ENCODE results near the gene GUCA1C.

Gene GUCA1C

DNA sequence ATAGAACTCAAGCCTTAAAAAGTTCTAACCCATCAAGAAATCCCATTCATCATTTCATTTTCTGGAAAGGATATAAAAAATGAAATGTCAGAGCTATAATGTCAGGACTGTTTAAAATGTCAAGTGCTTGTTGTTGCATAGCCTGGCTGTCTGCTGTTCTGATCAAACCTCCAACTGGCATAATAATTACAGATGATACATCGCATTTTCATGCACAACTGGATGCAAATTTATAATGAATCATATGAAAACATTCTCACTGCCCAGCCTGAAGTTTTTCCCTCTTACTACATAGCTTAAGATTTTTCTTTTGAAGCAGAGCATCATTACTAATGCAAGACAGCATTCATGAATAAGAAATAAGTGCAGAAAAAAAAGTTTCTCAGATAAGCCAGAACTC lies 46.5 kb downstream of the GUCA1C start:
- DNase-seq: no peak

DNA sequence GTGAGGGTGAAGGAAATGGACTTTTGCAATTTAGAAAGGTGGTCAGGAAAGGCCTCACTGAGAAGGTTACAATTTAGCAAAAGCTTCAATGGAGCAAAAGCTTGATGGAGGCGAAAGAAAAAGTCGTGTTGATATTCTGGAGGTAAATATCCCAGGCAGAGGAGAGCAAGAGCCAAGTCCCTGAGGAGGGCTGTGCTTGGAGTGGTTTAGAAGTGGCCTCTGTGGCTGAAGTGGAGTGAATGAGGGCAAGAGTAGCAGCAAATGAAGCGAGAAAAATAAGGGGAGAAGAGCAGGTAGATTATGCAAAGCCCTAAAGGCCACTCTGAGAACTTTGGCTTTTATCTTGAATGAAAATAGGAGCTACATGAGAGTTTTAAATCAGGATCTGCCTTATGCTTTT lies 54.1 kb downstream of the GUCA1C start:
- peak; percentile 73 for DNase-seq

DNA sequence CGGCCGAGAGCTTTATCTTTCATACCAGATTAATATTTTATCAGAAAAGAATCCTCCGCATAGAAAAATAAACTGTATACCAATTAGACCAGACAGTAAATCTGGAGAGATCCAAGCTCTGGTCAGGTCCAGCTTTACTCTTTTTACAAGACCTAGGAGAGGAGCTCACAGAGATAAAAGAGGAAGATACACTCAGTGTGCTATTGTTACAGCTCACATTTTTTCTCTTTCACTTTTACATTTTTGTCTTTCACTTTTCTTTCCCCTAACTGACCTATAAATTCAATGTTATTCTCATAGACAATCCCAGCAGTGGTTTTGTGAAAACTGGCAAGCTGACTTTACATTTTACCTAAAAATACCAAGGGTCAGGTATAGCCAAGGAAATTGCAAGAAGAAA lies 55.8 kb downstream of the GUCA1C start:
- DNase-seq: no peak

DNA sequence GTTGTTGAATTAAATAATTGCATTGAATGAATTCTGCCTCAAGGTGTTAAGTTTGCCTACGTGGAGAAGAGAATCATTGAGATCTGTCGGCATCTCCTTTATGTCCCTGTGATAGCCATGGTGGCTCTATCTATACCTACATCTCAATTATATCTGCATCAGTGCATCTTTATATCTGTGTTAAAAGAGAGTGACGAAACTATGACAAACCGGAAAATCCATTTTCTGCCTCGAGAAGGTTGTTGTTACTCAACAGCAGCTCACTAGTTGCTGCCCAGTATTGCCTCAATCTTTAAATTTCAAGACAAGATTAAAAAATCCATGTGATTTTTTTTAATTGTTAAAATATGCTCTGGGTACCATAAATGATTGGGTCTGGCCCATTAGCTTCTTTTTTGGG lies 58.7 kb downstream of the GUCA1C start:
- no peak for DNase-seq

DNA sequence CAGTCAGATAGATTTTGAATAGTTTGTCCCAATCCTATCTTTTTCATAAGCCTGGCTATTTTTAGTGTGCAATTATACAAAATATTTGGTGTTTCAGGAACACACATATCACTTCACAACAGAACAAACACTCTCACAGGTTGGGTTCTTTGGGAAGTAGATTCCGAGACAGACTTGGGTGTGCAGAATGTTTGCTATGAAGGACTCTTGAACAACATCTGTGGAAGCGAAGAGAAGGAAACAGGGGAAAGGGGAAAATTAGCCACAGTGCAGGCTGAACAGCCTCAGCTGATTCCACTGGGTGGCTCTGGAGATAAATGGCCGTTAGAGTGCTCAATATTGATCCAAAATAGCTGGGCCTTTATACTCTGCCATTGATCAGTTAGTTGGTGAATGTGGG lies 61.8 kb downstream of the GUCA1C start:
- DNase-seq: no peak

DNA sequence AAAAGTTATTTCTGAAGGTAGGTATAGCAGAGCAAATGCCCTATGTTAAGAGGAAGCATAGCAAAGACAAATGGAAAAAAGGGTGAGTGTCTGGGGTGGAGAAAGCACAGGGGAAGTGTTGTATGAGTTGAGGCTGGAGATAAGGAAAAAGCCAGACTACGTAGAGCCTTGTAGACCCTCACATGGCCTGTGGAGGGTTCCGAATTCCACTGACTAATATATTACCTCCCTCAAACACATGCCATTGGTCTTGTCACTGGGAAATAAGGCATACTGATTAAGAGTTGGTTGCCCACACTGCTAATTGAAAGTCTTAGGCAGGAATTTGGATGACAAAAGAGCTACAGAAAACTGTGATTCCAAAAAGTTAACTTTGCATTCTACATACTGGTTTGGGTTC lies 65.9 kb downstream of the GUCA1C start:
- no peak for DNase-seq

DNA sequence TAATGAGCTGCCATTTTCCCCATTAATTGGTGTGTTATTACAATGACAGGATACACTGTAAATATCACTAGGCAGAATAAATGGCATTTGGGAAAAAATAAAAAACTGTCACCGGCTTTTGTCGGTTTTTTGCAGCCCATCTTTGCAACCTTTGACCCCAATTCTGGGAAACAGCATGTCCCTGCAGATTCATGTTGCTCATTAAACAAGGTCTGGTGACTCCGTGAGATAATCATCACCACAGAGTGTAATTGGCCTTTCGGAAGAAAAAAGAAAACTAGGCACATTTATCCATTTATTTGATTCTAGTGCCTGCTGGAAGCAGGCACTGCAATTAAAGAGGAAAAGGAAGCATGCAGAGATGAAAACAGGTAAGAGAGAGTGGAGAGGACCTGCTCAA lies 66.6 kb downstream of the GUCA1C start:
- no peak for DNase-seq

DNA sequence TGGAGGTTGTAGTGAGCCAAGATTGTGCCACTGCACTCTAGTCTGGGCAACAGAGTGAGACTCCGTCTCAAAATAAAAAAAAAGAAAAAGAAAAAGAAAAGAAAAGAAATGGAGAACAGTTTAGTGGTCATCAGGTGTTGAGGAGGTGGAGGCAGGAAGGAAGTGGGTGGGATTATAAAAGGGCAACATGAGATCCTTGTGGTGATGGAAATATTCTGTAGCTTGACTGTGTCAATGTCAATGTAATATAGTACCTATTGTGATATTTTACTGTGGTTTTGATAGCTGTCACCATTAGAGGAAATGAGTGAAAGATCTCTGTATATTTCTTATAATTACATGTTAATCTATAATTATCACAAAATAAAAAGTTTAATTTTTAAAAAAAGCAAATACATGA lies 70.3 kb downstream of the GUCA1C start:
- DNase-seq: no peak

DNA sequence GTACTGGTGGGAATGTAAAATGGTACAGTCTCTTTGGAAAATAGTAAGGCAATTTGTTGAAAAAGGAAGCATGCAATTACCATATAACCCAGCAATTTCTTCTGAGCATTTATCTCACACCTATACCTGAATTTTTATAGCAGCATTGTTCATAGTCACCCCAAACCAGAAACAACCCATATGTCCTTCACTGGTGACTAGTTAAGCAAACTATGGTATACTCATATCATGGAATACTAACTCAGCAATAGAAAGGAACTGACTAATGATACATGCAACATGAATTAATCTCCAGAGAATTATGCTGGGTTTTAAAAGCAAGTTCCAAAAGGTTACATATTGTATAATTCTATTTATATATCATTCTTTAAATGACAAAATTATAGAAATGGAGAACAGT lies 70.9 kb downstream of the GUCA1C start:
- DNase-seq: no peak

DNA sequence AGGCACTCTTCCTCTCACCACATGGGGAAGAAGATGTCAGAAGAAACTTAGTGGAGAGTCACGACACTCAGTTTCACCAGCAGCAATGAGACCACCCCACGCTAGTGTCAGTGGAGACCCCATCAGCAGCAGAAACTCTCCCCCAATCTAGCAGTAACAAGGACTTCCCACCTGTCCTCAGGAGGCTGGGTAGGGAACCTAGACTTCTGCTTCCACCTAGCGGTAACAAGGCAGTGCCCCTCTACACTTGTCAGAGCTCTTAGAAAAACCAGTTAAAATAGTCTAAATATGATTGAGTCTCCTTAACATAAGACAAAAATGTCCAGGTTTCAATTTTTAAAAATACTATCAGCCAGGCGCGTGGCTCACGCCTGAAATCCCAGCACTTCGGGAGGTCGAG lies 73.8 kb downstream of the GUCA1C start:
- no peak for DNase-seq

DNA sequence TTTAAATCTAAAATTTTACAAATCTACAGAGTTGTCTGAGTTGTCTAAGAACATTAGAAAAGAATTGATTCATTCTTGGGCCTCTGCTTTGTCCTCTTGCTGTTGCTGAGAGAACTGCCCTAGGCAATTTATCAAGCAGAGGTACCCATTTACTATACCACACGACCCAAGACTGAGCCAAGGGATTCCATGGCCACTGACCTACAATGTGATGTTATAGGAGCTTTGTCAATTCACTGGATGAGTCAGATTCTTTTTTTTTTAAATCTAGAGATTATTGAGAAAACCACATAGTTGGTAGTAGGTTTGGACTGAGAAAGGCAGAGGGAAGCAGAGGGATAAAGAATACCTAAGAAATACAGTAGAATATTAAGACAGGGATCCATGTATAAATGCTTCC lies 75.8 kb downstream of the GUCA1C start:
- DNase-seq: no peak

DNA sequence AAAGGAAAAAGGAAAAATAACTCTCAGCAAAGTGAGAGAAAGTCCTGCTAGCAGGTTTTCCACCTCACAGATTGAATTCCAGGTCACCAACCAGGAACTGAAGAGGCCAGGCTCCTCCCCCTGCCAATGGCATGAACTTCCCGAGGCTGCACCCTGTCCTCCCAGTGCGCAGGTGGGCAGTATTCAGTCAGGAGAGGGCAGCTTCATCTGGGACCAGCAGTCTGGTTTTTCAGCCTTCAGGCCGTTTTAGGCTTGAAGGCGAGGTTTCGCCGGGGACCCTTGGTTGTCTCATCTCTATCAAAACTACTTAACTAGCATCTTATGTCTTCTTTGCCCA lies 89.9 kb downstream of the GUCA1C start:
- DNase-seq: no peak

DNA sequence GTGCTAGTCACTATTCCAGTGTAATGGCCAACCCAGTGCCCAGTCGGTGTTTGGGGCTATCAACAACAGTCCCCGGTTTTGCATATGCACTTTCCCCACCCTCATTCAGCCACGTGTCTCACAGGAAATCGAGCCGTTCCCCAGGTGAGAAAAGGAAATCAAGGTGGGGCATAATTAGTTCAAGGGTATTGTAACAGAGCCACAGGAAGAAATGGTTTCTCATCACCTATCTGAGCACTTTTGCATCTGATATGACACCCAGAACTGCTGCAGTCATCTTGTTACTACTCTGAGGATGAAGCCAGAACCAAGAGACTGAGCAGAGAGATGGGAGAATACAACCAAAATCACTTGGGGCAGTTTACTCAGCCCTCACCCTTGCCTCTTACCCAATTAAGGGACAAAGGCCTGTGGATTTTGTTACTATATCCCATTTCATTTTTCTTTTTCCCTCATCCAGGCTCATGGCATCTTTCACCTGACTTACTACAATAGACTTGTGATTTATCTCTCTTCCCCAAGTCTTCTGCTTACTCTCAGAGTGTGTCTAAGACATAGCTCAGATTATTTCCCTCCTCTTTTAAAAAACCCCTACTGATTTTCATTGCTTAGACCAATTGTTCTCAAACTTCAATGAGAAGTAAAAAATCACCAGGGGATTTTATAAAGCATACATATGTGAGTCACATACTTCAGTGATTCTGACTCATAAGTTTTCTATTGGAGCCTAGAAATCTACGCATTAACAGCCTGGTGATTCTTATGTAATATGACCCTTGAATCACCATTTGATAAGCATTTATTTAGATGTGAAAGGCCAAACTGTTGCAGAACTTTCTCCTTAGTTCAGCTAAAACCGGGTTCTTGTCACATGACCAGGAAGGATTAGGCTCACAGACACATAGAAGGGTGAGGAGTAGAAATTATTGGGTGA lies 90.5 kb downstream of the GUCA1C start:
- DNase-seq: no peak

DNA sequence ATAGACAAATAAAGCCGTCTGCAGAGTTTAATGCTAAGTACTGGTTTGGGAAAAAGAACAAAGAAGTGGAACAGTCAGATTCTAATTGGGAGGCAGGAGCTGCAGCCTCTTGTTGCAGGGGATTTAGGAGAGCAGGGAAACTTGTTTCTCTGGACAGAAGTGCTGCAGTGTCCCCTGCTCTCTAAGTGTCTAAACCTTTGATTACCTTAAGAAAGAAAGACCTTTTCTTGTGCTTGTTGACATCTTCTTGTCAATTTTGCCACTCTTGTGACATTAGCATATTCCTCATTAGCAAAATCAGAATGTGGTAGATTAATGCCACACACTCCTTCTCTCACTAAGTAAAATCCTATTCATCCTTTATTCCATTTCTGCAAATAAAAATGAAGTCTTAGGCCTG lies 92.3 kb downstream of the GUCA1C start:
- no peak for DNase-seq

Data from NCI-H510A treated with DMSO at 0.1 percent for 48 hours (cell line).